ENCODE data around the gene ARHGAP1.

ARHGAP1 gene

DNA sequence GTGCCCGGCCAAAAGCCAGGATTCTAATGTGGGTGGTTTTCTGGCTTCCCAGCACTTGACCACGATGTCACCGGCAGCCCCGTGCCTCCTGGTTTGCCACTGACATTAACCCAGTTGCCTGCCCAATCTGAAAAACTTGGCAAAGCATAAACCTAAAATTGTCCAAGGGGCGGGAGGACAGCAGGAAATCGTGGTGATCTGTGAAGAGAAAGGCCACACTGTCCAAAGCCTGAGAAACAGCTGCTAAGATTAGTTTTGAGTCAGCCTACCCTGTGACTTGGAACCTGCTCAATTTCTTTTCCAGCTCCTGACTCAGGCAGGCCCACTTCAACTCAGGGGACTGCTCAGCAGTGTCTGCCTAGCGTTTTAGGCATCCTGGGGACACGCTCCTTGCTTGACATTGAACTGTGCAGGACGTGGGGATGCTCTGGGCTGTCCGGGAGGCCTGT, 10.4 kb upstream of the ARHGAP1 start:
- TF ChIP-seq, protein P1, sequence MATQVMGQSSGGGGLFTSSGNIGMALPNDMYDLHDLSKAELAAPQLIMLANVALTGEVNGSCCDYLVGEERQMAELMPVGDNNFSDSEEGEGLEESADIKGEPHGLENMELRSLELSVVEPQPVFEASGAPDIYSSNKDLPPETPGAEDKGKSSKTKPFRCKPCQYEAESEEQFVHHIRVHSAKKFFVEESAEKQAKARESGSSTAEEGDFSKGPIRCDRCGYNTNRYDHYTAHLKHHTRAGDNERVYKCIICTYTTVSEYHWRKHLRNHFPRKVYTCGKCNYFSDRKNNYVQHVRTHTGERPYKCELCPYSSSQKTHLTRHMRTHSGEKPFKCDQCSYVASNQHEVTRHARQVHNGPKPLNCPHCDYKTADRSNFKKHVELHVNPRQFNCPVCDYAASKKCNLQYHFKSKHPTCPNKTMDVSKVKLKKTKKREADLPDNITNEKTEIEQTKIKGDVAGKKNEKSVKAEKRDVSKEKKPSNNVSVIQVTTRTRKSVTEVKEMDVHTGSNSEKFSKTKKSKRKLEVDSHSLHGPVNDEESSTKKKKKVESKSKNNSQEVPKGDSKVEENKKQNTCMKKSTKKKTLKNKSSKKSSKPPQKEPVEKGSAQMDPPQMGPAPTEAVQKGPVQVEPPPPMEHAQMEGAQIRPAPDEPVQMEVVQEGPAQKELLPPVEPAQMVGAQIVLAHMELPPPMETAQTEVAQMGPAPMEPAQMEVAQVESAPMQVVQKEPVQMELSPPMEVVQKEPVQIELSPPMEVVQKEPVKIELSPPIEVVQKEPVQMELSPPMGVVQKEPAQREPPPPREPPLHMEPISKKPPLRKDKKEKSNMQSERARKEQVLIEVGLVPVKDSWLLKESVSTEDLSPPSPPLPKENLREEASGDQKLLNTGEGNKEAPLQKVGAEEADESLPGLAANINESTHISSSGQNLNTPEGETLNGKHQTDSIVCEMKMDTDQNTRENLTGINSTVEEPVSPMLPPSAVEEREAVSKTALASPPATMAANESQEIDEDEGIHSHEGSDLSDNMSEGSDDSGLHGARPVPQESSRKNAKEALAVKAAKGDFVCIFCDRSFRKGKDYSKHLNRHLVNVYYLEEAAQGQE (IDR thresholded peaks at IDR 0.05; ENCODE audit: insufficient read depth in 1 of 2, low read depth in 2 of 2, low read length in 2 of 2), result no peak
- no peak for TF ChIP-seq POLR2AphosphoS5 (IDR thresholded peaks at IDR 0.05; ENCODE audit: low read depth, low read length)
- TF ChIP-seq SIN3A (IDR thresholded peaks at IDR 0.05; ENCODE audit: borderline replicate concordance, insufficient read depth, low read length), result no peak
- TF ChIP-seq FOXP2 (optimal IDR thresholded peaks at IDR 0.05; ENCODE audit: borderline replicate concordance, extremely low read depth, extremely low read length, insufficient read depth), result no peak
- TF ChIP-seq TAF1 (IDR thresholded peaks at IDR 0.05; ENCODE audit: borderline replicate concordance, insufficient read depth, low read length), result no peak

DNA sequence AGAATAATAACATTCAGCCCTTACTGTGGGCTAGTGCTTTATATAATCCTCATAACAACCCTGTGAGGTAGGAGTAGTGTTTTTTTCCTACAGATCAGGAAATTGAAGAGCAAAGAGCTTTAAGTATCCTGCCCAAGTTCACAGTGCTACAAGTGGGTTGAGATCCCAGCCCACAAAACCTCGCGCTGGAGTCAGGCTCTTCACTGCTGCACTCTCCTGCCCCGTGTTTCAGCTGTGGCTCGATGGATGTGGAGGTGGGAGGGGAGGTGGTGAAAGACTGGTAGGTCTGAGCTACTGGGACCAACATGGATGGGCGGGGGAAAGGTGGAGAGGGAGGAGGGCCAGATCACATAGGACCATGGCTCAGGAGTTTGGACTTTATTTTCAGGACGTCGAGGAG, 6.5 kb upstream of the ARHGAP1 start:
- TF ChIP-seq POLR2AphosphoS5 (IDR thresholded peaks at IDR 0.05; ENCODE audit: low read depth, low read length), result peak; percentile 2; the same call in 1 of the 2 replicates
- TF ChIP-seq, protein P1 (IDR thresholded peaks at IDR 0.05; ENCODE audit: insufficient read depth in 1 of 2, low read depth in 2 of 2, low read length in 2 of 2), result no peak

DNA sequence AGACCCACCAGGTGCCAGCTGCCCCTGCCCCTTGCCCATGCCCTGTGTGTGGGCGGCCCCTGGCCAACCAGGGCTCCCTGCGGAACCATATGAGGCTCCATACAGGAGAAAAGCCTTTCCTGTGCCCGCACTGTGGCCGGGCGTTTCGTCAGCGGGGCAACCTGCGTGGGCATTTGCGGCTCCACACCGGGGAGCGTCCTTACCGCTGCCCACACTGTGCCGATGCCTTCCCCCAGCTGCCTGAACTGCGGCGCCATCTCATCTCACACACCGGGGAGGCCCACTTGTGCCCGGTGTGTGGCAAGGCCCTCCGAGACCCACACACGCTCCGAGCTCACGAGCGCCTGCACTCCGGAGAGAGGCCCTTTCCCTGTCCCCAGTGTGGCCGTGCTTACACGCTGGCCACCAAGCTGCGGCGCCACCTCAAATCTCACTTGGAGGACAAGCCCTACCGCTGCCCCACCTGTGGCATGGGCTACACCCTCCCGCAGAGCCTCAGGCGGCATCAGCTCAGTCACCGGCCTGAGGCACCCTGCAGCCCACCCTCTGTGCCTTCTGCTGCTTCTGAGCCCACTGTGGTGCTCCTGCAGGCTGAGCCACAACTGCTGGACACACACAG, 4.8 kb upstream of the ARHGAP1 start:
- TF ChIP-seq FOXP2 (optimal IDR thresholded peaks at IDR 0.05; ENCODE audit: borderline replicate concordance, extremely low read depth, extremely low read length, insufficient read depth) (no peak), TAF1 (IDR thresholded peaks at IDR 0.05; ENCODE audit: borderline replicate concordance, insufficient read depth, low read length) (no peak), SIN3A (IDR thresholded peaks at IDR 0.05; ENCODE audit: borderline replicate concordance, insufficient read depth, low read length) (no peak), POLR2AphosphoS5 (IDR thresholded peaks at IDR 0.05; ENCODE audit: low read depth, low read length) (no peak)
- TF ChIP-seq, protein P1 (IDR thresholded peaks at IDR 0.05; ENCODE audit: insufficient read depth in 1 of 2, low read depth in 2 of 2, low read length in 2 of 2), result no peak

DNA sequence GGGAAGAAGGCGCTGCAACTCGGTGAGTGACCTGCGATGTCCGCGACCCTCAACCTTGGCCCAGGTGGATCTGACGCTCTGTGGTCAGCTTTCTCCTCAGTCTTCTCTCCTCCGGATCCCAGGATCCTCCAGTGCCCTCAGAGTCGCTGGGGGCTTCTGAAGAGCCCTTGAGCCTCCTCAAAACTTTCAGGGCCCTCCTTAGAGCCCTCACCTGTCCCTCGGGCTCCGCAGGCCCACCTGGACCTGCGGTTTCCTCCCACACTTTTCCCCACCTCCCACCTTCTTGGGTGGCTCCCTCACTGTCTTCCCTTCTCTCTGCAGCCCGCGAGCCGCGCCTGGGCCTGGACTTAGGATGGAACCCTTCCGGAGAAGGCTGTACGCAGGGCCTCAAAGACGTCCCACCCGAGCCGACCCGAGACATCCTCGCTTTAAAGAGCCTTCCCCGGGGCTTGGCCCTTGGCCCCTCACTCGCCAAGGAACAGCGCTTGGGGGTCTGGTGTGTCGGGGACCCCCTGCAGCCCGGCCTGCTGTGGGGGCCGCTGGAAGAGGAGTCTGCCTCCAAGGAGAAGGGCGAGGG, 747 bp upstream of the ARHGAP1 start:
- TF ChIP-seq TAF1 (IDR thresholded peaks at IDR 0.05; ENCODE audit: borderline replicate concordance, insufficient read depth, low read length) (no peak), FOXP2 (optimal IDR thresholded peaks at IDR 0.05; ENCODE audit: borderline replicate concordance, extremely low read depth, extremely low read length, insufficient read depth) (no peak), SIN3A (IDR thresholded peaks at IDR 0.05; ENCODE audit: borderline replicate concordance, insufficient read depth, low read length) (no peak), POLR2AphosphoS5 (IDR thresholded peaks at IDR 0.05; ENCODE audit: low read depth, low read length) (no peak)
- TF ChIP-seq, protein P1 (IDR thresholded peaks at IDR 0.05; ENCODE audit: insufficient read depth in 1 of 2, low read depth in 2 of 2, low read length in 2 of 2), result no peak
